SK-N-SH treated with all-trans-retinoic acid at 6 μM for 48 hours (cell line): ENCODE measurements around the gene PLCZ1.

Source experiments
- ATAC-seq: fragments of 200-7000 bp; cut with Tn5 transposase; 3 replicates; pipeline ENCODE4 v1.9.1; 2020; ENCODE audit warnings: mild to moderate bottlenecking, moderate library complexity
- ARNTL ChIP-seq: fragments of 450-650 bp; formaldehyde crosslinking; IDR thresholded peaks from 2 replicates; pipeline ENCODE4 v1.5.0; 2020; ENCODE audit warnings: low read depth, mild to moderate bottlenecking, moderate library complexity, borderline replicate concordance
- BACH2 ChIP-seq: fragments of 250-450 bp; sonication (Bioruptor Pico); IDR thresholded peaks from 2 replicates; pipeline ENCODE4 v1.9.0; 2021; ENCODE audit warnings: mild to moderate bottlenecking, borderline replicate concordance
- CREB5 ChIP-seq: fragments of 250-450 bp; sonication (Bioruptor Pico); IDR thresholded peaks from 2 replicates; pipeline ENCODE4 v1.5.1; 2020; ENCODE audit warnings: low read depth, mild to moderate bottlenecking, moderate library complexity
- CSDC2 ChIP-seq: fragments of 250-450 bp; sonication (Bioruptor Pico); IDR thresholded peaks from 2 replicates; pipeline ENCODE4 v1.5.0; 2020; ENCODE audit warnings: mild to moderate bottlenecking, moderate library complexity
- CSRNP3 ChIP-seq: fragments of 250-450 bp; sonication (Bioruptor Pico); IDR thresholded peaks from 2 replicates; pipeline ENCODE4 v1.5.1; 2021; ENCODE audit warnings: mild to moderate bottlenecking, moderate library complexity
- ESRRG ChIP-seq: fragments of 250-450 bp; sonication (Bioruptor Pico); IDR thresholded peaks from 2 replicates; pipeline ENCODE4 v1.6.1; 2021; ENCODE audit warnings: mild to moderate bottlenecking
- GLIS3 ChIP-seq: fragments of 250-450 bp; sonication (Bioruptor Pico); IDR thresholded peaks from 2 replicates; pipeline ENCODE4 v1.5.0; 2020; ENCODE audit warnings: mild to moderate bottlenecking, moderate library complexity
- ISL1 ChIP-seq: fragments of 250-450 bp; sonication (Bioruptor Pico); IDR thresholded peaks from 2 replicates; pipeline ENCODE4 v2.1.2; 2022; ENCODE audit warnings: mild to moderate bottlenecking, moderate library complexity
- OSR1 ChIP-seq: fragments of 250-450 bp; sonication (Bioruptor Pico); IDR thresholded peaks from 2 replicates; pipeline ENCODE4 v1.8.0; 2022; ENCODE audit warnings: moderate library complexity, mild to moderate bottlenecking, inconsistent platforms
- PATZ1 ChIP-seq: fragments of 250-450 bp; sonication (Bioruptor Pico); IDR thresholded peaks from 2 replicates; pipeline ENCODE4 v1.8.0; 2020; ENCODE audit warnings: mild to moderate bottlenecking, moderate library complexity, borderline replicate concordance
- POU6F1 ChIP-seq: fragments of 250-450 bp; sonication (Bioruptor Pico); IDR thresholded peaks from 2 replicates; pipeline ENCODE4 v1.8.0; 2021; ENCODE audit warnings: low read depth, mild to moderate bottlenecking, moderate library complexity, borderline replicate concordance
- PPARA ChIP-seq: fragments of 250-450 bp; sonication (Bioruptor Pico); IDR thresholded peaks from 2 replicates; pipeline ENCODE4 v1.5.0; 2020; ENCODE audit warnings: mild to moderate bottlenecking, borderline replicate concordance
- RARB ChIP-seq: fragments of 250-450 bp; sonication (Bioruptor Pico); IDR thresholded peaks from 2 replicates; pipeline ENCODE4 v1.8.0; 2021; ENCODE audit warnings: mild to moderate bottlenecking, moderate library complexity
- SNAI2 ChIP-seq: fragments of 250-450 bp; sonication (Bioruptor Pico); IDR thresholded peaks from 2 replicates; pipeline ENCODE4 v1.5.0; 2020; ENCODE audit warnings: mild to moderate bottlenecking, moderate library complexity
- TOX ChIP-seq: fragments of 250-450 bp; sonication (Bioruptor Pico); IDR thresholded peaks from 2 replicates; pipeline ENCODE4 v1.8.0; 2021; ENCODE audit warnings: mild to moderate bottlenecking, moderate library complexity, borderline replicate concordance
- TSHZ2 ChIP-seq: fragments of 250-450 bp; sonication (Bioruptor Pico); IDR thresholded peaks from 2 replicates; pipeline ENCODE4 v1.5.0; 2020; ENCODE audit warnings: mild to moderate bottlenecking, moderate library complexity
- ZC3H10 ChIP-seq: fragments of 250-450 bp; sonication (Bioruptor Pico); IDR thresholded peaks from 2 replicates; pipeline ENCODE4 v1.5.1; 2021; ENCODE audit warnings: mild to moderate bottlenecking, moderate library complexity
- ZFP3 ChIP-seq: fragments of 250-450 bp; sonication (Bioruptor Pico); IDR thresholded peaks from 2 replicates; pipeline ENCODE4 v1.5.0; 2020; ENCODE audit warnings: mild to moderate bottlenecking, moderate library complexity
- ZNF565 ChIP-seq: fragments of 450-650 bp; formaldehyde crosslinking; conservative IDR thresholded peaks from 2 replicates; pipeline ENCODE4 v1.5.0; 2020; ENCODE audit warnings: low read depth, mild to moderate bottlenecking, moderate library complexity
- ZNF8 ChIP-seq: fragments of 450-650 bp; formaldehyde crosslinking; IDR thresholded peaks from 2 replicates; pipeline ENCODE4 v1.5.0; 2020; ENCODE audit warnings: mild to moderate bottlenecking, moderate library complexity

PLCZ1 gene

GRCh38 chr12:18653465-18653864 lies 84.3 kb downstream of the PLCZ1 start:
- no peak for ATAC-seq

GRCh38 chr12:18652596-18652995 lies 85.2 kb downstream of the PLCZ1 start:
- ATAC-seq = no peak
- TF ChIP-seq PATZ1 (no peak), CREB5 (CRISPR knock-in tag) (no peak), PPARA (CRISPR knock-in tag) (no peak), OSR1 (CRISPR knock-in tag) (no peak)

More at GRCh38 chr12:18653465-18653864, 84.3 kb downstream of the PLCZ1 start:
- TF ChIP-seq OSR1 (CRISPR knock-in tag) (no peak), ZFP3 (CRISPR knock-in tag) (no peak), ISL1 (CRISPR knock-in tag) (no peak), BACH2 (no peak), TSHZ2 (CRISPR knock-in tag) (no peak), ZNF565 (CRISPR knock-in tag) (no peak), CSRNP3 (CRISPR knock-in tag) (no peak), TOX (no peak), ZC3H10 (CRISPR knock-in tag) (no peak), ZNF8 (CRISPR knock-in tag) (no peak), SNAI2 (CRISPR knock-in tag) (no peak), ESRRG (CRISPR knock-in tag) (no peak), GLIS3 (CRISPR knock-in tag) (no peak), RARB (CRISPR knock-in tag) (no peak), ARNTL (CRISPR knock-in tag) (no peak), CREB5 (CRISPR knock-in tag) (no peak), PATZ1 (no peak), PPARA (CRISPR knock-in tag) (no peak), POU6F1 (CRISPR knock-in tag) (no peak), CSDC2 (CRISPR knock-in tag) (no peak)
